ENCODE data around the gene SCOC. TPM values are rescaled to one million over a fixed set of nuclear protein-coding genes. Genes with fewer than 3 reads are reported as not detected.

SCOC gene
- total and polyA plus RNA-seq, 2 donors (not counting 3 experiments of a cell fraction or from before 2014, with no cell fraction given) = 12.3 to 38.3 TPM

DNA sequence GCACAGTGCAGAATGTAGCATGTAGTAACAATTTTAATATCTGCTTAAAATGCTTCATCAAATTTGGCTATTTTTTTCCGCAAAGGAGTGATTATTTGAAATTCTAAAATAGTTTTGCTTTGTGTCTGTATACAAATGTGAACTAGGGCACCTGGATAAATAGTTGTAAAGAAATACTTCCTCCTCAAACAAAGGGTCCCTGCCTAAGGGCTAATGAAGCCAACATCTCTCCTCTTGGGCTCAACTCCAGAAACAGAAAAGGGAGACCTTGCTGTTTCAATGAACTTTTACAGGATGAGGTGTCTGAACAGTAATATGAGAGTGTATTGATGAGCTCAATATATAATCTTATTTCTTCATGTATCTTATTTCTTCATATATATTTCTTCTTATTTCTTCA, 30.8 kb upstream of the SCOC start:
- no peak overlapping the region for H2AFZ ChIP-seq (ENCODE audit: low read depth, low read length)
- ChIA-PET POLR2A (no interaction called here), CTCF (interaction anchor here (1.4 to 4.3 kb wide), 5 partner anchors 12 to 602 kb away, joined by 3 to 29 read pairs (median 16); no protein-coding TSS in a partner anchor)
- H3K36me3 ChIP-seq (ENCODE audit: control insufficient read depth in 2 of 2, extremely low read depth in 1 of 2, insufficient read depth in 2 of 2, low read length in 2 of 2) = no peaks in the 10 kb centered on the region
- no peak overlapping the region for H3K9ac ChIP-seq (replicated peaks; ENCODE audit: extremely low read depth, insufficient read depth, low read length)
- FAIRE-seq (no peak), DNase-seq (ENCODE audit: low read depth, low spot score) (no peak)
- no TSS peak for BruUV-seq (replicated peaks)
- no peaks in the 10 kb centered on the region for H3K9me1 ChIP-seq (replicated peaks; ENCODE audit: control insufficient read depth, extremely low read depth, insufficient read depth, low read length)
- H3K4me2 ChIP-seq (ENCODE audit: insufficient read depth, low read length) = no peak overlapping the region
- dilution Hi-C loops (cut with MboI; ENCODE audit: extremely low pct_ligation_motif_present, low sequenced_read_pairs) (no loop called here), intact Hi-C loops (cut with micrococcal nuclease) (no loop called here)
- H3K27me3 ChIP-seq (ENCODE audit: control insufficient read depth in 2 of 2, insufficient read depth in 2 of 2, low read length in 2 of 2) = peaks cover 8 to 11% of the 10 kb centered on the region in 2 experiments
- no peak overlapping the region for H3K4me3 ChIP-seq (replicated peaks in 1 of 3; ENCODE audit: insufficient read depth in 1 of 3, low read depth in 1 of 3, low read length in 3 of 3)
- no peaks in the 10 kb centered on the region for H3K79me2 ChIP-seq (ENCODE audit: control insufficient read depth, insufficient read depth, low read length)
- TF ChIP-seq JUN (IDR thresholded peaks at IDR 0.05; ENCODE audit: borderline replicate concordance, insufficient read depth, insufficient read length, low read depth) (no peak), EZH2 (IDR thresholded peaks at IDR 0.05; ENCODE audit: borderline replicate concordance, low read depth, low read length, severe bottlenecking) (no peak), POLR2AphosphoS5 (IDR thresholded peaks at IDR 0.05; ENCODE audit: insufficient read depth, low read depth, low read length) (no peak), GATA2 (IDR thresholded peaks at IDR 0.05; ENCODE audit: insufficient read depth, insufficient read length, low read depth, low read length) (no peak), MYC (IDR thresholded peaks at IDR 0.05; ENCODE audit: low read depth, low read length) (no peak), FOS (IDR thresholded peaks at IDR 0.05; ENCODE audit: borderline replicate concordance, insufficient read depth, low read length) (no peak), POLR2A (IDR thresholded peaks at IDR 0.05; ENCODE audit: low read depth, low read length) (no peak)
- TF ChIP-seq, protein P1, sequence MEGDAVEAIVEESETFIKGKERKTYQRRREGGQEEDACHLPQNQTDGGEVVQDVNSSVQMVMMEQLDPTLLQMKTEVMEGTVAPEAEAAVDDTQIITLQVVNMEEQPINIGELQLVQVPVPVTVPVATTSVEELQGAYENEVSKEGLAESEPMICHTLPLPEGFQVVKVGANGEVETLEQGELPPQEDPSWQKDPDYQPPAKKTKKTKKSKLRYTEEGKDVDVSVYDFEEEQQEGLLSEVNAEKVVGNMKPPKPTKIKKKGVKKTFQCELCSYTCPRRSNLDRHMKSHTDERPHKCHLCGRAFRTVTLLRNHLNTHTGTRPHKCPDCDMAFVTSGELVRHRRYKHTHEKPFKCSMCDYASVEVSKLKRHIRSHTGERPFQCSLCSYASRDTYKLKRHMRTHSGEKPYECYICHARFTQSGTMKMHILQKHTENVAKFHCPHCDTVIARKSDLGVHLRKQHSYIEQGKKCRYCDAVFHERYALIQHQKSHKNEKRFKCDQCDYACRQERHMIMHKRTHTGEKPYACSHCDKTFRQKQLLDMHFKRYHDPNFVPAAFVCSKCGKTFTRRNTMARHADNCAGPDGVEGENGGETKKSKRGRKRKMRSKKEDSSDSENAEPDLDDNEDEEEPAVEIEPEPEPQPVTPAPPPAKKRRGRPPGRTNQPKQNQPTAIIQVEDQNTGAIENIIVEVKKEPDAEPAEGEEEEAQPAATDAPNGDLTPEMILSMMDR (IDR thresholded peaks at IDR 0.05; ENCODE audit: extremely low read depth in 1 of 2, insufficient read depth in 1 of 2, low read depth in 1 of 2, low read length in 2 of 2) = no peak
- TF ChIP-seq, protein P2, sequence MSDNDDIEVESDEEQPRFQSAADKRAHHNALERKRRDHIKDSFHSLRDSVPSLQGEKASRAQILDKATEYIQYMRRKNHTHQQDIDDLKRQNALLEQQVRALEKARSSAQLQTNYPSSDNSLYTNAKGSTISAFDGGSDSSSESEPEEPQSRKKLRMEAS (IDR thresholded peaks at IDR 0.05; ENCODE audit: insufficient read depth, insufficient read length) = no peak
- H4K20me1 ChIP-seq (replicated peaks; ENCODE audit: control insufficient read depth, extremely low read depth, insufficient read depth, low read length) = no peaks in the 10 kb centered on the region
- peaks cover 9% of the 10 kb centered on the region for H3K4me1 ChIP-seq (ENCODE audit: control insufficient read depth, extremely low read depth, insufficient read depth, low read length)
- no peak overlapping the region for H3K27ac ChIP-seq (ENCODE audit: insufficient read depth, low read depth, low read length)
- H3K9me3 ChIP-seq (replicated peaks; ENCODE audit: control insufficient read depth, insufficient read depth, low read length) = no peaks in the 10 kb centered on the region

All from endothelial cell of umbilical vein (primary cell).